ENCODE results near the gene SCAF1. TPM values are rescaled to one million over a fixed set of nuclear protein-coding genes. Genes with fewer than 3 reads are reported as not detected.

Gene SCAF1
- total and polyA plus RNA-seq, 2 of the 13 experiments (the other 11 are each of a cell fraction or from before 2014, with no cell fraction given) = 3.3 to 6.1 TPM

- DNase-seq (ENCODE audit: low spot score) = no peak
- POLR2A ChIA-PET = interaction anchor here (0.9 kb wide), 1 partner anchor 142 kb away, joined by 3 read pairs; no protein-coding TSS in a partner anchor
- CTCF ChIA-PET (ENCODE audit: low intra/inter-chr PET ratio, low total read pairs) = no interaction called here
- peaks cover 25% of the 10 kb centered on the region for H3K4me1 ChIP-seq (ENCODE audit: insufficient read depth, low read length)
- no peaks in the 10 kb centered on the region; a peak in 1 of 5 replicates for H3K27me3 ChIP-seq (ENCODE audit: control insufficient read depth in 1 of 2, insufficient read depth in 2 of 2, low read length in 2 of 2)
- no peaks in the 10 kb centered on the region for H4K20me1 ChIP-seq (ENCODE audit: insufficient read depth, low read length)
- no peak overlapping the region for H3K9ac ChIP-seq (ENCODE audit: insufficient read depth, low read depth, low read length)
- H3K27ac ChIP-seq (ENCODE audit: extremely low read length, insufficient read depth, low read length) = no peak overlapping the region
- H3K36me3 ChIP-seq (replicated peaks in 1 of 2; ENCODE audit: control insufficient read depth in 1 of 2, insufficient read depth in 2 of 2, low read length in 2 of 2) = no peaks in the 10 kb centered on the region
- peak overlapping the region; percentile 37 for H3K4me2 ChIP-seq (ENCODE audit: low read depth, low read length)
- no peak for FAIRE-seq
- peaks cover 9% of the 10 kb centered on the region for H3K79me2 ChIP-seq (ENCODE audit: insufficient read depth, low read length)
- in situ Hi-C loops (cut with HindIII; ENCODE audit: extremely low pct_ligation_motif_present, low pct_unique_long_range_greater_than_20kb) (no loop called here), intact Hi-C loops (cut with micrococcal nuclease; ENCODE audit: unreplicated experiment) (no loop called here)
- no peak overlapping the region; a peak in 2 of 6 replicates for H3K4me3 ChIP-seq (replicated peaks in 1 of 3; ENCODE audit: insufficient read depth in 1 of 3, low read depth in 2 of 3, low read length in 3 of 3)
- H3K9me3 ChIP-seq (ENCODE audit: low read length) = no peaks in the 10 kb centered on the region
- ATAC-seq = no peak
- H2AFZ ChIP-seq (ENCODE audit: low read length) = no peak overlapping the region
- WGBS (ENCODE audit: low lambda C conversion rate) = 18% methylated on average over 18 of the region's 19 CpGs
- BruUV-seq (replicated peaks) = no TSS peak
- no peak for TF ChIP-seq ZBTB26 (CRISPR knock-in tag; IDR thresholded peaks at IDR 0.05; ENCODE audit: borderline replicate concordance)
- TF ChIP-seq ZSCAN21 (CRISPR knock-in tag; IDR thresholded peaks at IDR 0.05; ENCODE audit: borderline replicate concordance) = no peak
- no peak for TF ChIP-seq NR0B2 (CRISPR knock-in tag; IDR thresholded peaks at IDR 0.05)
- TF ChIP-seq ZNF768 (CRISPR knock-in tag; IDR thresholded peaks at IDR 0.05) = peak; percentile 8; the same call in 1 of the 2 replicates
- peak; percentile 77; the same call in 1 of the 2 replicates for TF ChIP-seq ZNF263 (CRISPR knock-in tag; IDR thresholded peaks at IDR 0.05)
- TF ChIP-seq IKZF4 (CRISPR knock-in tag; IDR thresholded peaks at IDR 0.05; ENCODE audit: borderline replicate concordance, low read depth, not compliant biosample characterization) = no peak
- no peak for TF ChIP-seq TRAFD1 (CRISPR knock-in tag; IDR thresholded peaks at IDR 0.05; ENCODE audit: borderline replicate concordance)
- TF ChIP-seq NFRKB (IDR thresholded peaks at IDR 0.05) = no peak
- TF ChIP-seq SMAD1 (CRISPR knock-in tag; IDR thresholded peaks at IDR 0.05; ENCODE audit: borderline replicate concordance, low read depth) = no peak
- no peak for TF ChIP-seq ZNF12 (CRISPR knock-in tag; IDR thresholded peaks at IDR 0.05)
- 0 out of 2 replicates have a peak, but pooled peaks have one; percentile 23 for TF ChIP-seq PATZ1 (CRISPR knock-in tag; IDR thresholded peaks at IDR 0.05)
- TF ChIP-seq HNF4A (CRISPR knock-in tag; IDR thresholded peaks at IDR 0.05) = no peak
- TF ChIP-seq E2F1 (CRISPR knock-in tag; IDR thresholded peaks at IDR 0.05) = no peak
Measured at GRCh38 chr19:49637821-49638738, 3.9 kb upstream of the SCAF1 start.

All from HepG2 (cell line).